Heart left ventricle (tissue), 13 donors: Measurements from ENCODE around the gene LDAH.

ENCODE experiments used
- CTCF ChIP-seq, 12 donors: fragments of 200-600 bp; sonication (generic) in 4 of 12; IDR thresholded peaks; one replicate each; pipeline versions ENCODE4 v1.5.0 to v1.8.0; 2018 to 2022; ENCODE audit warnings: antibody characterized with exemption in 12 of 12, mild to moderate bottlenecking in 5 of 12
- POLR2A ChIP-seq, 2 donors: fragments of 450-650 bp; IDR thresholded peaks; one replicate each; pipeline ENCODE4 v1.6.1; 2017; ENCODE audit warnings: antibody characterized with exemption in 2 of 2, mild to moderate bottlenecking in 2 of 2, moderate library complexity in 2 of 2
- donor health status: ischemic (EF 13 %, LVEDD 7.1; RV severe dilation, severe dysfunction).
- donor health status: DM: no; HTN: yes; CAD: no.
- donor health status: DM: no; HTN: no; CAD: no.
- donor health status: ischemic (EF 25% LVEDD 6.9; RV normal size, moderate dysfunction).
- donor health status: ischemic (EF 25% LVEDD 5.7; RV mildly dilated, moderate dysfunction).
- donor health status: ischemic (EF 35%, LVEDD 5.7; RV mildly dilated, moderate dysfunction).
- donor health status: nonischemic (EF 11% LVEDD 7.7; RV severe dilation, severe dysfunction).
- donor health status: DM: yes; HTN: yes; CAD: no.
- donor health status: PGD.
- donor health status: ischemic (EF 29% LVEDD 5.4; RV normal size, mild dysfunction).
- donor health status: nonischemic (EF 23%, LVEDD 6.1; RV moderate dilation, normal function).

- TF ChIP-seq CTCF (IDR thresholded peaks at IDR 0.05) = no peak
- TF ChIP-seq POLR2A (IDR thresholded peaks at IDR 0.05) = no peak
These were observed 105.3 kb downstream of the LDAH start for GRCh38 chr2:20717641-20718040.
